Activated effector memory CD4-positive, alpha-beta T cell treated with anti-CD3 and anti-CD28 coated beads, Interleukin-2, amount 50 U/mL, for 16 hours (primary cell): ENCODE data around the gene HCAR3.
"Not testable (repeated sequence)": the region's sequence is repeated elsewhere in the genome, so short reads cannot be mapped to it uniquely, and the experiment has no call there.

Experiments used
- DNase-seq: peaks from one replicate; pipeline ENCODE4 v3.0.0-alpha.2; 2020

The HCAR3 gene

GRCh38 chr12:122716658-122717057 lies at the start of gene HCAR3:
Gene HCAR3 (minus strand): TSS chr12:122716811. CDS start chr12:122716737, 74 bp downstream.
- DNase-seq = not testable (repeated sequence)

GRCh38 chr12:122757568-122757967 lies 41.0 kb upstream of the HCAR3 start:
- DNase-seq = no peak

GRCh38 chr12:122754790-122755189 lies 38.2 kb upstream of the HCAR3 start:
- DNase-seq = no peak

- DNase-seq = no peak
Observed at GRCh38 chr12:122753319-122753650, 36.7 kb upstream of the HCAR3 start.

GRCh38 chr12:122752464-122753318 lies 36.1 kb upstream of the HCAR3 start, which contains the start of gene DENR:
Gene DENR (plus strand): TSS chr12:122752824. CDS start chr12:122753702, 878 bp downstream.
- peak; percentile 100 for DNase-seq

GRCh38 chr12:122750781-122751515 lies 34.3 kb upstream of the HCAR3 start:
- not testable (repeated sequence) for DNase-seq

GRCh38 chr12:122749569-122750332 lies 33.1 kb upstream of the HCAR3 start:
- no peak for DNase-seq

GRCh38 chr12:122747224-122748135 lies 30.9 kb upstream of the HCAR3 start:
- no peak for DNase-seq

GRCh38 chr12:122743895-122744525 lies 27.4 kb upstream of the HCAR3 start:
- no peak for DNase-seq

GRCh38 chr12:122740351-122740750 lies 23.7 kb upstream of the HCAR3 start:
- DNase-seq = no peak

- DNase-seq = peak; percentile 30
Observed at GRCh38 chr12:122738571-122738970, 22.0 kb upstream of the HCAR3 start.

GRCh38 chr12:122732611-122733010 lies 16.0 kb upstream of the HCAR3 start:
- no peak for DNase-seq

- DNase-seq = peak; percentile 69
Observed at GRCh38 chr12:122732170-122732569, 15.6 kb upstream of the HCAR3 start.

GRCh38 chr12:122730215-122731014 lies 13.8 kb upstream of the HCAR3 start, which contains the start of gene HCAR1:
Gene HCAR1 (minus strand): TSS chr12:122730844. CDS start chr12:122730339, 505 bp downstream.
- DNase-seq = peak; percentile 77

GRCh38 chr12:122729583-122730214 lies 13.1 kb upstream of the HCAR3 start:
- DNase-seq = no peak

GRCh38 chr12:122726080-122726558 lies 9.5 kb upstream of the HCAR3 start:
- peak; percentile 67 for DNase-seq

- DNase-seq = no peak
Observed at GRCh38 chr12:122725452-122726079, 9.0 kb upstream of the HCAR3 start.

GRCh38 chr12:122724641-122725243 lies 8.1 kb upstream of the HCAR3 start:
- no peak for DNase-seq

GRCh38 chr12:122722387-122722786 lies 5.8 kb upstream of the HCAR3 start:
- DNase-seq = no peak
